H1 (cell line): ENCODE measurements around the gene SGMS1. TPM values are rescaled to one million over a fixed set of nuclear protein-coding genes. Genes with fewer than 3 reads are reported as not detected.

Experiments
- BRCA1 ChIP-seq: IDR thresholded peaks from 2 replicates; pipeline ENCODE4 v1.6.1; 2012; ENCODE audit warnings: low read depth, low read length, improper control_type of control experiment
- EGR1 ChIP-seq: IDR thresholded peaks from 2 replicates; pipeline ENCODE4 v1.6.1; 2011; ENCODE audit warnings: low read depth, low read length, borderline replicate concordance
- NRF1 ChIP-seq: IDR thresholded peaks from 2 replicates; pipeline ENCODE4 v1.6.1; 2011; ENCODE audit warnings: mild to moderate bottlenecking, low read depth, low read length, improper control_type of control experiment
- SUZ12 ChIP-seq: fragments of 200-600 bp; sonication (generic); IDR thresholded peaks from 2 replicates; pipeline ENCODE4 v1.6.1; 2012; ENCODE audit warnings: mild to moderate bottlenecking, inconsistent platforms, low read length, moderate library complexity, mixed read lengths
- TAF7 ChIP-seq: optimal IDR thresholded peaks from 2 replicates; pipeline ENCODE3; 2011; ENCODE audit warnings: low read depth, mild to moderate bottlenecking, inconsistent platforms, low read length, moderate library complexity, borderline replicate concordance
- ZNF274 ChIP-seq: IDR thresholded peaks from 2 replicates; pipeline ENCODE4 v1.7.0; 2012; ENCODE audit warnings: low read length, borderline replicate concordance; ENCODE audit errors: extremely low read depth
- polyA plus RNA-seq, 7 experiments: library from polyadenylated mRNA; depleted of rRNA in 3 of 7; stranded (reverse) in 5 of 7; unstranded in 2 of 7; fragments of >200 nt in 5 of 7; fragments of 200-250 nt in 2 of 7; gene quantifications; 1 replicate in 5 of 7; 2 replicates in 1 of 7; 4 replicates in 1 of 7; pipeline versions ENCODE4 v1.2.1 to v1.2.3, GENCODE V29; 2011 to 2013; ENCODE audit warnings: missing spikeins in 2 of 7, mixed read lengths in 2 of 7
- total RNA-seq: library from RNA; stranded (reverse); fragmentation: NEBNext Ultra II Directional; extraction: Animal tissue kit (Norgen Biotek cat#: 25700); gene quantifications from 2 replicates; pipeline ENCODE4 v1.2.1, GENCODE V29; 2021
- TF ChIP-seq, protein P1 (sequence below), 3 experiments: IDR thresholded peaks; 1 replicate in 2 of 3; 2 replicates in 1 of 3; pipeline versions ENCODE4 v1.5.1 to v1.6.1; 2011; ENCODE audit warnings: low read length in 3 of 3, mild to moderate bottlenecking in 3 of 3, inconsistent platforms in 2 of 3, low read depth in 1 of 3, moderate library complexity in 1 of 3; ENCODE audit not compliant: insufficient read depth in 1 of 3; ENCODE audit errors: control extremely low read depth in 1 of 3

The SGMS1 gene
- total and polyA plus RNA-seq, 2 of the 8 experiments (the other 6 are each of a cell fraction or from before 2014, with no cell fraction given) = 6.0 to 15.6 TPM

DNA sequence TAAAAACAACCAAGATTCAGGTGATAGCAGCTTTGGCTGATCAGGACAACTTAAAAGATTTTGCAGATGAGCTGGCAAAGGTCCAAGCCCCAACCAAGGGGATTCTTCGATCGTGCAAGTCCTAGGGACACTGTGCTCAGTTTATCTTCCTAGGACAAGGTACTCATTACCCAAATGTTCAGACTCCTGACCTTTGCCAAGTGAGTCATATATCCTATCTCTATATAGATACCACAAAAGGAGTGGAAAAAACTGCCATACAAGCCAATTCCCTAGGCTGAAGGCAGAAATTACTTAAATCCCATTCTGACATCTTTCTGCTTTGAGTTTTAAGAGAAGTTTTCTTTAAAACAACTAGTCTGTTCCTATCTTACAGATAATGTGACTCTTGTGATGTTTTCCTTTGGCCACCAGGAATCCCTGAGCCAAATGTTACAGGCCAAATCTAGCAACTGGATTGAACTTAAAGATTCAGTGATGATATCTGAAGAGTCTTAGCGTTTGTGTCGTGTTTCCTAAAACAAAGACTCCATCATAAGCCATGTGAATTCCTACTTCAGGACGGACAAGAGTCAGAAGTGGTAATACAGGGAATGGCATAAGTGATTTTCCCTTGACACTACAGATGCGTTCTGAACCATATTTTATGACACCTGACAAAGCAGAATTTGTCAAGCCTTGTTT is 229.8 kb downstream of the SGMS1 start (continued):
- TF ChIP-seq TAF7 (no peak), NRF1 (no peak), ZNF274 (no peak), BRCA1 (no peak), SUZ12 (no peak), EGR1 (no peak)
- TF ChIP-seq, protein P1, sequence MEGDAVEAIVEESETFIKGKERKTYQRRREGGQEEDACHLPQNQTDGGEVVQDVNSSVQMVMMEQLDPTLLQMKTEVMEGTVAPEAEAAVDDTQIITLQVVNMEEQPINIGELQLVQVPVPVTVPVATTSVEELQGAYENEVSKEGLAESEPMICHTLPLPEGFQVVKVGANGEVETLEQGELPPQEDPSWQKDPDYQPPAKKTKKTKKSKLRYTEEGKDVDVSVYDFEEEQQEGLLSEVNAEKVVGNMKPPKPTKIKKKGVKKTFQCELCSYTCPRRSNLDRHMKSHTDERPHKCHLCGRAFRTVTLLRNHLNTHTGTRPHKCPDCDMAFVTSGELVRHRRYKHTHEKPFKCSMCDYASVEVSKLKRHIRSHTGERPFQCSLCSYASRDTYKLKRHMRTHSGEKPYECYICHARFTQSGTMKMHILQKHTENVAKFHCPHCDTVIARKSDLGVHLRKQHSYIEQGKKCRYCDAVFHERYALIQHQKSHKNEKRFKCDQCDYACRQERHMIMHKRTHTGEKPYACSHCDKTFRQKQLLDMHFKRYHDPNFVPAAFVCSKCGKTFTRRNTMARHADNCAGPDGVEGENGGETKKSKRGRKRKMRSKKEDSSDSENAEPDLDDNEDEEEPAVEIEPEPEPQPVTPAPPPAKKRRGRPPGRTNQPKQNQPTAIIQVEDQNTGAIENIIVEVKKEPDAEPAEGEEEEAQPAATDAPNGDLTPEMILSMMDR (IDR thresholded peaks at IDR 0.05; ENCODE audit: control extremely low read depth in 1 of 3, insufficient read depth in 1 of 3, low read depth in 1 of 3, low read length in 3 of 3) = no peak
- TF ChIP-seq, all 59 proteins: peak for 0
